ENCODE results near the gene SEMA7A. TPM values are rescaled to one million over a fixed set of nuclear protein-coding genes. Genes with fewer than 3 reads are reported as not detected.

Gene SEMA7A
- total and polyA plus RNA-seq, 2 of the 4 experiments (the other 2 are of a cell fraction): 30.5 to 87.3 TPM

DNA sequence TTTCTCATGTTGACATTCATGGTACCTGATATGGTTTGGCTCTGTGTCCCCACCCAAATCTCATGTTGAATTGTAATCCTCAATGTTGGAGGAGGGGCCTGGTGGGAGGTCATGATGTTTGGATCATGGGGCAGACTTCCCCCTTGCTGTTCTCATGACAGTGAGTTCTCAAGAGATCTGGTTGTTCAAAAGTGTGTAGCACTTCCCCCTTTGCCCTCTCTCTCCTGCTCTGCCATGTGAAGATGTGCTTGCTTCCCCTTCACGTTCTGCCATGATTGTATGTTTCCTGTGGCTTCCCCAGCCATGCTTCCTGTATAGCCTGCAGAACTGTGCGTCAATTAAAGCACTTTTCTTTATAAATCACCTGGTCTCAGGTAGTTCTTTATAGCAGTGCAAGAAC is 30.5 kb upstream of the SEMA7A start:
- Histone ChIP-seq H2BK15ac (ENCODE audit: low read depth, low read length) (no peak overlapping the region), H4K8ac (ENCODE audit: low read depth in 2 of 2, low read length in 2 of 2) (no peak overlapping the region), H3K4me3 (ENCODE audit: insufficient read depth, low read depth, low read length) (no peak overlapping the region), H2AK9ac (replicated peaks; ENCODE audit: low read depth, low read length, poor library complexity) (no peak overlapping the region), H3K36me3 (ENCODE audit: control insufficient read depth, insufficient read depth, low read length) (no peaks in the 10 kb centered on the region; the same call in 1 of the 2 replicates), H4K5ac (ENCODE audit: low read depth, low read length) (no peak overlapping the region), H3K4me1 (ENCODE audit: control insufficient read depth, insufficient read depth, low read length) (peaks cover 4% of the 10 kb centered on the region; the same call in 1 of the 2 replicates), H3K27ac (ENCODE audit: insufficient read depth, low read length) (no peak overlapping the region), H2BK20ac (ENCODE audit: low read depth, low read length) (no peak overlapping the region), H3K4ac (ENCODE audit: low read depth, low read length) (no peak overlapping the region), H3K9me1 (ENCODE audit: insufficient read depth, low read length) (no peaks in the 10 kb centered on the region), H3K9me3 (ENCODE audit: control insufficient read depth, insufficient read depth, low read length) (no peaks in the 10 kb centered on the region), H4K20me1 (ENCODE audit: insufficient read depth, low read length) (no peaks in the 10 kb centered on the region), H2AK5ac (ENCODE audit: low read depth, low read length) (no peak overlapping the region), H3K14ac (replicated peaks; ENCODE audit: low read depth, low read length) (no peak overlapping the region), H2BK120ac (ENCODE audit: low read depth, low read length) (no peak overlapping the region), H3K56ac (ENCODE audit: extremely low read depth, insufficient read depth, low read length) (no peak overlapping the region), H2BK5ac (ENCODE audit: low read depth, low read length, poor library complexity, severe bottlenecking) (no peak overlapping the region), H3K27me3 (ENCODE audit: control insufficient read depth, insufficient read depth, low read length) (no peaks in the 10 kb centered on the region), H3K79me1 (ENCODE audit: low read depth in 1 of 2, low read length in 2 of 2) (peaks cover 9 to 38% of the 10 kb centered on the region in 2 experiments), H3K4me2 (ENCODE audit: low read depth, low read length) (no peak overlapping the region), H3K9ac (ENCODE audit: low read depth, low read length) (no peak overlapping the region), H3K18ac (ENCODE audit: low read depth, low read length) (no peak overlapping the region), H3K23ac (ENCODE audit: low read depth, low read length) (no peak overlapping the region), H4K91ac (ENCODE audit: insufficient read depth, low read depth, low read length) (no peak overlapping the region), H2AFZ (replicated peaks; ENCODE audit: low read length, poor library complexity) (no peak overlapping the region)
- POLR2A ChIA-PET (ENCODE audit: unreplicated experiment): no interaction called here
- DNase-seq: no peak
- no TSS peak for BruUV-seq (replicated peaks)
- TF ChIP-seq MXI1 (IDR thresholded peaks at IDR 0.05; ENCODE audit: borderline replicate concordance, low read depth, low read length): no peak
- TF ChIP-seq RCOR1 (IDR thresholded peaks at IDR 0.05; ENCODE audit: insufficient replicate concordance, low read length): no peak
- TF ChIP-seq MAFK (IDR thresholded peaks at IDR 0.05; ENCODE audit: low read depth, low read length): no peak
- TF ChIP-seq NFE2L2 (IDR thresholded peaks at IDR 0.05; ENCODE audit: low read depth, low read length): no peak
- TF ChIP-seq, protein P1, sequence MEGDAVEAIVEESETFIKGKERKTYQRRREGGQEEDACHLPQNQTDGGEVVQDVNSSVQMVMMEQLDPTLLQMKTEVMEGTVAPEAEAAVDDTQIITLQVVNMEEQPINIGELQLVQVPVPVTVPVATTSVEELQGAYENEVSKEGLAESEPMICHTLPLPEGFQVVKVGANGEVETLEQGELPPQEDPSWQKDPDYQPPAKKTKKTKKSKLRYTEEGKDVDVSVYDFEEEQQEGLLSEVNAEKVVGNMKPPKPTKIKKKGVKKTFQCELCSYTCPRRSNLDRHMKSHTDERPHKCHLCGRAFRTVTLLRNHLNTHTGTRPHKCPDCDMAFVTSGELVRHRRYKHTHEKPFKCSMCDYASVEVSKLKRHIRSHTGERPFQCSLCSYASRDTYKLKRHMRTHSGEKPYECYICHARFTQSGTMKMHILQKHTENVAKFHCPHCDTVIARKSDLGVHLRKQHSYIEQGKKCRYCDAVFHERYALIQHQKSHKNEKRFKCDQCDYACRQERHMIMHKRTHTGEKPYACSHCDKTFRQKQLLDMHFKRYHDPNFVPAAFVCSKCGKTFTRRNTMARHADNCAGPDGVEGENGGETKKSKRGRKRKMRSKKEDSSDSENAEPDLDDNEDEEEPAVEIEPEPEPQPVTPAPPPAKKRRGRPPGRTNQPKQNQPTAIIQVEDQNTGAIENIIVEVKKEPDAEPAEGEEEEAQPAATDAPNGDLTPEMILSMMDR (conservative IDR thresholded peaks at IDR 0.05; ENCODE audit: low read depth, low read length): no peak
- 100% methylated on average over 1 of the region's 2 CpGs; no CpG with 5 or more reads in 1 of the 2 experiments for WGBS, 2 experiments (ENCODE audit: extremely low coverage in 2 of 2, insufficient read length in 1 of 2)
- CTCF ChIA-PET: no interaction called here
- in situ Hi-C loops (cut with MboI; ENCODE audit: low sequenced_read_pairs) (no loop called here), intact Hi-C loops (cut with micrococcal nuclease) (no loop called here), dilution Hi-C loops (cut with HindIII; ENCODE audit: low sequenced_read_pairs, unreplicated experiment) (no loop called here)
- no peak for ATAC-seq (ENCODE audit: low read depth)
